Measurements from ENCODE around the gene HIVEP2. TPM values are rescaled to one million over a fixed set of nuclear protein-coding genes. Genes with fewer than 3 reads are reported as not detected.

The HIVEP2 gene
- total RNA-seq, 1 experiment from 2014 or later: 4.2 TPM

DNA sequence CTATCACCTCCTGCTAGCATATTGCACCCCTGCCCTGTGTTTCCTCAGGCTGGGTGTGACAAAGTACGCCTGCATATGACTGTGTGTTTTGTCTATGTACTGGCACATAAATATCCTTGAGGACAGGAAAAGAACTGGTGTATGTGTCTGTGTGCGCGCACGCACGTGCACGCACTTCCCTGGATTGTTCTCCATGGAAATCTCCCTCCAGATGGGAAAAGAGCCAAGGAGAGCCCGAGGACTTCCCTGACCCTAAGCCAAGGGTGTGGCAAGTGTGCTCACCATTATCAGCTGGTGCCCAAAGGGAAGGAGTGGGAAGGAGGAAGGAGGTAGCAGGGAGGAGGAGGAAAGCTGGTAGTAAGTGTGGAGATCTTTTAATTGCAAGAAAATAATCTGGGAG is 117.6 kb downstream of the HIVEP2 start:
- Histone ChIP-seq H3K27me3 (ENCODE audit: insufficient read depth, low read length) (no peaks in the 10 kb centered on the region), H3K27ac (ENCODE audit: insufficient read length, low read depth, low read length) (no peak overlapping the region)

More for the DNA sequence above, 117.6 kb downstream of the HIVEP2 start:
- H3K27me3 Mint-ChIP-seq (ENCODE audit: low read depth): no peaks in the 10 kb centered on the region
- Histone ChIP-seq H3K56ac (ENCODE audit: insufficient read length, low read depth, low read length) (no peak overlapping the region), H2AFZ (ENCODE audit: low read length) (no peak overlapping the region), H3K14ac (ENCODE audit: insufficient read depth, low read length) (no peak overlapping the region), H3K4me2 (ENCODE audit: insufficient read depth, insufficient read length, low read length) (no peak overlapping the region), H2BK5ac (ENCODE audit: insufficient read length, low read length) (no peak overlapping the region), H3K23me2 (ENCODE audit: insufficient read length, low read depth, low read length, poor library complexity, severe bottlenecking) (no peaks in the 10 kb centered on the region), H4K5ac (ENCODE audit: insufficient read length, low read depth, low read length) (no peak overlapping the region), H4K91ac (ENCODE audit: insufficient read length, low read depth, low read length) (no peak overlapping the region), H3K23ac (ENCODE audit: insufficient read length, low read depth, low read length) (no peak overlapping the region), H2AK5ac (ENCODE audit: insufficient read length, low read length) (no peak overlapping the region), H3K18ac (ENCODE audit: insufficient read length, low read depth, low read length) (no peak overlapping the region), H3T11ph (ENCODE audit: low read length) (no peak overlapping the region), H3K79me2 (ENCODE audit: insufficient read depth, low read length) (no peaks in the 10 kb centered on the region), H2BK12ac (ENCODE audit: insufficient read length, low read depth, low read length) (no peak overlapping the region), H2BK20ac (ENCODE audit: low read depth, low read length, poor library complexity, severe bottlenecking) (no peak overlapping the region), H4K8ac (replicated peaks; ENCODE audit: insufficient read length, low read depth, low read length) (no peak overlapping the region), H3K9me3 (ENCODE audit: control insufficient read depth, low read depth, low read length) (no peaks in the 10 kb centered on the region), H2BK15ac (ENCODE audit: low read depth, low read length) (no peak overlapping the region), H3K4ac (ENCODE audit: low read depth, low read length) (no peak overlapping the region), H3K9ac (ENCODE audit: extremely low read depth, insufficient read length, low read length) (no peak overlapping the region), H2BK120ac (ENCODE audit: low read depth, low read length, poor library complexity, severe bottlenecking) (no peak overlapping the region), H3K79me1 (ENCODE audit: insufficient read depth, low read depth, low read length, poor library complexity, severe bottlenecking) (no peaks in the 10 kb centered on the region), H4K20me1 (ENCODE audit: control insufficient read depth, insufficient read depth, insufficient read length) (no peaks in the 10 kb centered on the region), H3K4me1 (ENCODE audit: insufficient read depth, low read length) (no peaks in the 10 kb centered on the region)
- no peak overlapping the region for H3K4me3 Mint-ChIP-seq
- H3K36me3 Mint-ChIP-seq (ENCODE audit: insufficient read depth in 1 of 3, low read depth in 3 of 3): no peaks in the 10 kb centered on the region
- peak overlapping the region in 1 of 3 experiments; percentile 19; a peak in 1 of 7 replicates for H3K27ac Mint-ChIP-seq
- no peaks in the 10 kb centered on the region; a peak in 1 of 5 replicates for H3K9me3 Mint-ChIP-seq
- H3K4me1 Mint-ChIP-seq: peaks cover 11% of the 10 kb centered on the region in 2 experiments
- no peak for DNase-seq
- TF ChIP-seq, protein P1, sequence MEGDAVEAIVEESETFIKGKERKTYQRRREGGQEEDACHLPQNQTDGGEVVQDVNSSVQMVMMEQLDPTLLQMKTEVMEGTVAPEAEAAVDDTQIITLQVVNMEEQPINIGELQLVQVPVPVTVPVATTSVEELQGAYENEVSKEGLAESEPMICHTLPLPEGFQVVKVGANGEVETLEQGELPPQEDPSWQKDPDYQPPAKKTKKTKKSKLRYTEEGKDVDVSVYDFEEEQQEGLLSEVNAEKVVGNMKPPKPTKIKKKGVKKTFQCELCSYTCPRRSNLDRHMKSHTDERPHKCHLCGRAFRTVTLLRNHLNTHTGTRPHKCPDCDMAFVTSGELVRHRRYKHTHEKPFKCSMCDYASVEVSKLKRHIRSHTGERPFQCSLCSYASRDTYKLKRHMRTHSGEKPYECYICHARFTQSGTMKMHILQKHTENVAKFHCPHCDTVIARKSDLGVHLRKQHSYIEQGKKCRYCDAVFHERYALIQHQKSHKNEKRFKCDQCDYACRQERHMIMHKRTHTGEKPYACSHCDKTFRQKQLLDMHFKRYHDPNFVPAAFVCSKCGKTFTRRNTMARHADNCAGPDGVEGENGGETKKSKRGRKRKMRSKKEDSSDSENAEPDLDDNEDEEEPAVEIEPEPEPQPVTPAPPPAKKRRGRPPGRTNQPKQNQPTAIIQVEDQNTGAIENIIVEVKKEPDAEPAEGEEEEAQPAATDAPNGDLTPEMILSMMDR (conservative IDR thresholded peaks at IDR 0.05): no peak
- WGBS (ENCODE audit: extremely low coverage, insufficient read length, low lambda C conversion rate): no CpG with 5 or more reads among the region's 7 CpGs
